H9 (cell line): ENCODE measurements around the gene ASXL3. TPM values are rescaled to one million over a fixed set of nuclear protein-coding genes. Genes with fewer than 3 reads are reported as not detected.

ENCODE experiments used
- DNase-seq: peaks from one replicate; pipeline ENCODE4 v3.0.0-alpha.2; 2017
- H2AFZ ChIP-seq: one replicate; pipeline ENCODE4 v1.6.1; 2013; ENCODE audit warnings: mild to moderate bottlenecking, low read length, control low read depth, moderate library complexity
- H2AK5ac ChIP-seq: 2 replicates; pipeline ENCODE4 v1.6.1; 2013; ENCODE audit warnings: low read length, control low read depth, mixed read lengths; ENCODE audit not compliant: insufficient read length
- H2BK120ac ChIP-seq: one replicate; pipeline ENCODE4 v1.6.1; 2013; ENCODE audit warnings: low read depth, mild to moderate bottlenecking, low read length, control low read depth, inconsistent platforms; ENCODE audit not compliant: poor library complexity, severe bottlenecking
- H2BK12ac ChIP-seq: 2 replicates; pipeline ENCODE4 v1.6.1; 2013; ENCODE audit warnings: low read length, control low read depth, mixed read lengths, low read depth; ENCODE audit not compliant: insufficient read length
- H2BK15ac ChIP-seq: 2 replicates; pipeline ENCODE4 v1.6.1; 2013; ENCODE audit warnings: low read depth, low read length, control low read depth
- H2BK20ac ChIP-seq: one replicate; pipeline ENCODE4 v1.6.1; 2013; ENCODE audit warnings: low read depth, mild to moderate bottlenecking, low read length, control low read depth, inconsistent platforms; ENCODE audit not compliant: poor library complexity, severe bottlenecking
- H2BK5ac ChIP-seq: 2 replicates; pipeline ENCODE4 v1.6.1; 2013; ENCODE audit warnings: low read length, control low read depth, mixed read lengths; ENCODE audit not compliant: insufficient read length
- H3K14ac ChIP-seq: 2 replicates; pipeline ENCODE4 v1.6.1; 2013; ENCODE audit warnings: low read length, control low read depth; ENCODE audit not compliant: insufficient read depth
- H3K18ac ChIP-seq: 2 replicates; pipeline ENCODE4 v1.6.1; 2013; ENCODE audit warnings: low read depth, mild to moderate bottlenecking, mixed read lengths, low read length, control low read depth; ENCODE audit not compliant: insufficient read length
- H3K23ac ChIP-seq: 2 replicates; pipeline ENCODE4 v1.6.1; 2013; ENCODE audit warnings: low read length, control low read depth, mixed read lengths, low read depth; ENCODE audit not compliant: insufficient read length
- H3K23me2 ChIP-seq: 2 replicates; pipeline ENCODE4 v1.6.1; 2013; ENCODE audit warnings: low read depth, mild to moderate bottlenecking, mixed read lengths, low read length, control low read depth; ENCODE audit not compliant: insufficient read length, poor library complexity, severe bottlenecking
- H3K27ac ChIP-seq: 2 replicates; pipeline ENCODE4 v1.5.1; 2013; ENCODE audit warnings: low read length, control low read depth, mixed read lengths, low read depth; ENCODE audit not compliant: insufficient read length
- H3K27me3 ChIP-seq: 2 replicates; pipeline ENCODE4 v1.6.1; 2013; ENCODE audit warnings: low read length, control low read depth, inconsistent platforms; ENCODE audit not compliant: insufficient read depth
- H3K4ac ChIP-seq: 2 replicates; pipeline ENCODE4 v1.6.1; 2013; ENCODE audit warnings: low read depth, mild to moderate bottlenecking, control low read depth, inconsistent platforms, low read length, moderate library complexity
- H3K4me1 ChIP-seq: 2 replicates; pipeline ENCODE4 v1.6.1; 2013; ENCODE audit warnings: low read length, control low read depth, inconsistent platforms; ENCODE audit not compliant: insufficient read depth
- H3K4me2 ChIP-seq: 2 replicates; pipeline ENCODE4 v1.6.1; 2013; ENCODE audit warnings: low read length, control low read depth, mixed read lengths; ENCODE audit not compliant: insufficient read length, insufficient read depth
- H3K56ac ChIP-seq: 2 replicates; pipeline ENCODE4 v1.6.1; 2013; ENCODE audit warnings: low read depth, mild to moderate bottlenecking, mixed read lengths, low read length, control low read depth; ENCODE audit not compliant: insufficient read length
- H3K79me1 ChIP-seq: 2 replicates; pipeline ENCODE4 v1.6.1; 2013; ENCODE audit warnings: low read depth, mild to moderate bottlenecking, moderate library complexity, low read length, control low read depth, inconsistent platforms; ENCODE audit not compliant: insufficient read depth, poor library complexity, severe bottlenecking
- H3K79me2 ChIP-seq: 2 replicates; pipeline ENCODE4 v1.6.1; 2013; ENCODE audit warnings: low read length, control low read depth, inconsistent platforms; ENCODE audit not compliant: insufficient read depth
- H3K9ac ChIP-seq: 2 replicates; pipeline ENCODE4 v1.6.1; 2013; ENCODE audit warnings: low read length, control low read depth, mixed read lengths; ENCODE audit not compliant: insufficient read length; ENCODE audit errors: extremely low read depth
- H3K9me3 ChIP-seq: one replicate; pipeline ENCODE4 v1.6.1; 2013; ENCODE audit warnings: low read depth, low read length, inconsistent platforms; ENCODE audit not compliant: control insufficient read depth
- H3T11ph ChIP-seq: one replicate; pipeline ENCODE4 v1.6.1; 2013; ENCODE audit warnings: mild to moderate bottlenecking, low read length, control low read depth, inconsistent platforms
- H4K20me1 ChIP-seq: one replicate; pipeline ENCODE4 v1.6.1; 2013; ENCODE audit not compliant: control insufficient read depth, insufficient read length, insufficient read depth
- H4K5ac ChIP-seq: 2 replicates; pipeline ENCODE4 v1.6.1; 2013; ENCODE audit warnings: low read depth, mild to moderate bottlenecking, mixed read lengths, low read length, control low read depth; ENCODE audit not compliant: insufficient read length
- H4K8ac ChIP-seq: replicated peaks from 2 replicates; pipeline ENCODE4 v1.6.1; 2013; ENCODE audit warnings: low read length, control low read depth, mixed read lengths, low read depth; ENCODE audit not compliant: insufficient read length
- H4K91ac ChIP-seq: 2 replicates; pipeline ENCODE4 v1.6.1; 2013; ENCODE audit warnings: low read depth, mild to moderate bottlenecking, moderate library complexity, mixed read lengths, low read length, control low read depth; ENCODE audit not compliant: insufficient read length
- H3K27ac Mint-ChIP-seq, 3 experiments: 2 replicates in 2 of 3; 3 replicates in 1 of 3; pipeline ENCODE4 v1.8.0; 2020 to 2021; ENCODE audit warnings: mixed read lengths in 3 of 3, mild to moderate bottlenecking in 1 of 3, moderate library complexity in 1 of 3
- H3K27me3 Mint-ChIP-seq: 2 replicates; pipeline ENCODE4 v1.8.0; 2021; ENCODE audit warnings: low read depth, mild to moderate bottlenecking, moderate library complexity, mixed read lengths
- H3K36me3 Mint-ChIP-seq, 3 experiments: 2 replicates in 2 of 3; 3 replicates in 1 of 3; pipeline ENCODE4 v1.8.0; 2020 to 2021; ENCODE audit warnings: low read depth in 3 of 3, mixed read lengths in 3 of 3; ENCODE audit not compliant: insufficient read depth in 1 of 3
- H3K4me1 Mint-ChIP-seq, 2 experiments: 2 replicates each; pipeline ENCODE4 v1.8.0; 2020; ENCODE audit warnings: mixed read lengths in 2 of 2
- H3K4me3 Mint-ChIP-seq, 2 experiments: 2 replicates in 1 of 2; 3 replicates in 1 of 2; pipeline ENCODE4 v1.8.0; 2020 to 2021; ENCODE audit warnings: mild to moderate bottlenecking in 2 of 2, mixed read lengths in 2 of 2, moderate library complexity in 1 of 2
- H3K9me3 Mint-ChIP-seq, 2 experiments: 2 replicates in 1 of 2; 3 replicates in 1 of 2; pipeline ENCODE4 v1.8.0; 2020; ENCODE audit warnings: mild to moderate bottlenecking in 2 of 2, mixed read lengths in 2 of 2, moderate library complexity in 1 of 2
- CTCF ChIP-seq: fragments of 200-600 bp; sonication (generic); conservative IDR thresholded peaks from 3 replicates; pipeline ENCODE4 v1.8.0; 2021; ENCODE audit warnings: antibody characterized with exemption, mild to moderate bottlenecking
- WGBS: extraction: QIAGEN DNeasy Blood & Tissue Kit; methylation state at CpG from one replicate; pipeline ENCODE4 v1.1.7; 2013; ENCODE audit warnings: missing lambda C conversion rate, low lambda C conversion rate, mixed read lengths; ENCODE audit not compliant: insufficient read length; ENCODE audit errors: extremely low coverage; 5-methylcytosine and 5-hydroxymethylcytosine counted together
- total RNA-seq: library from RNA; stranded (reverse); gene quantifications from 2 replicates; pipeline ENCODE4 v1.2.1, GENCODE V29; 2021

ASXL3 gene
- total RNA-seq, 1 experiment from 2014 or later, result 0.35 TPM

DNA sequence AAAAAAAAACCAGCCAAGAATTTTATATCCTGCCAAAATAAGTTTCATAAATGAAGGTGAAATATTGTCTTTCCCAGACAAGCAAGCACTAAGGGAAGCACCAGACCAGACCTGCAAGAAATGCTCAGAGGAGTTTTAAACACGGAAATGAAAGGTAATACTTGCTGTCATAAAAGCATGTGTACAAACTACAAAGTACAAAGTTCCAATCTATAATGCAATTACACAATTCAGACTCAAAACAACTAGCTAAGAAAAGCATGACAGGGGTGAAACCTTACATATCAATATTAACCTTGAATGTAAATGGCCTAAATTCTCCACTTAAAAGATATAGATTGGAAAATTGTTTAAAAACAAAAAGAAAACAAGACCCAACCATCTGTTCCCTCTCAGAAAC is 45.0 kb upstream of the ASXL3 start:
- Histone ChIP-seq H3K27me3 (no peaks in the 10 kb centered on the region), H2BK120ac (no peak overlapping the region), H3K4me2 (no peak overlapping the region), H3K4ac (no peak overlapping the region), H3K79me2 (no peaks in the 10 kb centered on the region), H2AK5ac (no peak overlapping the region), H4K20me1 (no peaks in the 10 kb centered on the region), H3K56ac (no peak overlapping the region), H2BK12ac (no peak overlapping the region), H3T11ph (no peak overlapping the region), H2BK15ac (no peak overlapping the region), H4K5ac (no peak overlapping the region), H4K8ac (no peak overlapping the region), H4K91ac (no peak overlapping the region), H2BK20ac (no peak overlapping the region), H3K9me3 (no peaks in the 10 kb centered on the region), H2BK5ac (no peak overlapping the region), H3K79me1 (no peaks in the 10 kb centered on the region), H3K4me1 (no peaks in the 10 kb centered on the region), H3K14ac (no peak overlapping the region), H3K9ac (no peak overlapping the region), H3K27ac (no peak overlapping the region), H3K18ac (no peak overlapping the region), H3K23me2 (no peaks in the 10 kb centered on the region), H3K23ac (no peak overlapping the region), H2AFZ (no peak overlapping the region)
- TF ChIP-seq CTCF, result no peak
- Mint-ChIP-seq H3K27ac (no peak overlapping the region), H3K4me3 (no peak overlapping the region), H3K27me3 (no peaks in the 10 kb centered on the region), H3K36me3 (no peaks in the 10 kb centered on the region), H3K4me1 (no peaks in the 10 kb centered on the region), H3K9me3 (no peaks in the 10 kb centered on the region)
- DNase-seq, result no peak
- no CpG with 5 or more reads among the region's 1 CpG for WGBS
